ENCODE data around the gene TEX22.

- TF ChIP-seq POLR2A (IDR thresholded peaks at IDR 0.05; ENCODE audit: low read depth, low read length) (no peak), POLR2AphosphoS5 (IDR thresholded peaks at IDR 0.05; ENCODE audit: low read depth, low read length) (no peak), TAF1 (IDR thresholded peaks at IDR 0.05; ENCODE audit: low read depth, low read length) (no peak), SPI1 (IDR thresholded peaks at IDR 0.05; ENCODE audit: low read depth, low read length) (no peak)
Measured at GRCh38 chr14:105368032-105368417, 30.3 kb upstream of the TEX22 start.

All from GM12891 (cell line).